H1 (cell line): ENCODE data around the gene ELFN2.

ENCODE experiments used
- CBX8 ChIP-seq: fragments of 300-800, 300-1000 bp; sonication (generic); IDR thresholded peaks from 2 replicates; pipeline ENCODE4 v1.7.1; 2016; ENCODE audit warnings: low read depth, low read length, borderline replicate concordance
- EGR1 ChIP-seq: IDR thresholded peaks from 2 replicates; pipeline ENCODE4 v1.6.1; 2011; ENCODE audit warnings: low read depth, low read length, borderline replicate concordance
- FOSL1 ChIP-seq: IDR thresholded peaks from 2 replicates; pipeline ENCODE4 v1.6.1; 2011; ENCODE audit warnings: mild to moderate bottlenecking, low read depth, low read length, moderate library complexity; ENCODE audit not compliant: insufficient read depth
- RAD21 ChIP-seq, 2 experiments: IDR thresholded peaks in 1 of 2; conservative IDR thresholded peaks in 1 of 2; 2 replicates each; pipeline ENCODE4 v1.6.1; 2011; ENCODE audit warnings: low read depth in 2 of 2, low read length in 2 of 2, improper control_type of control experiment in 1 of 2, inconsistent platforms in 1 of 2, mild to moderate bottlenecking in 1 of 2, moderate library complexity in 1 of 2

GRCh38 chr22:37442537-37442936, 15.3 kb upstream of the ELFN2 start:
- TF ChIP-seq CBX8 (no peak), EGR1 (no peak), FOSL1 (no peak), RAD21 (IDR thresholded peaks at IDR 0.05 in 1 of 2, conservative IDR thresholded peaks at IDR 0.05 in 1 of 2; ENCODE audit: low read depth in 2 of 2, low read length in 2 of 2) (no peak)
